Upper lobe of left lung (tissue), 4 donors: Measurements from ENCODE around the gene KLHL40.

ENCODE experiments used
- EP300 ChIP-seq, 4 donors: sonication (generic); formaldehyde crosslinking; IDR thresholded peaks; one replicate each; pipeline ENCODE4 v1.5.1; 2017; ENCODE audit warnings: antibody characterized with exemption in 4 of 4, control low read depth in 2 of 4
- POLR2AphosphoS5 ChIP-seq, 2 donors: sonication (generic); formaldehyde crosslinking; IDR thresholded peaks; one replicate each; pipeline ENCODE4 v1.5.1; 2017; ENCODE audit warnings: antibody characterized with exemption in 2 of 2
- TF ChIP-seq, protein P1 (sequence below), 6 experiments: fragments of 450-650 bp in 4 of 6; fragments of 200-600 bp in 2 of 6; sonication (generic) in 2 of 6; IDR thresholded peaks; one replicate each; pipeline ENCODE4 v1.5.1; 2016 to 2019; ENCODE audit warnings: antibody characterized with exemption in 6 of 6

DNA sequence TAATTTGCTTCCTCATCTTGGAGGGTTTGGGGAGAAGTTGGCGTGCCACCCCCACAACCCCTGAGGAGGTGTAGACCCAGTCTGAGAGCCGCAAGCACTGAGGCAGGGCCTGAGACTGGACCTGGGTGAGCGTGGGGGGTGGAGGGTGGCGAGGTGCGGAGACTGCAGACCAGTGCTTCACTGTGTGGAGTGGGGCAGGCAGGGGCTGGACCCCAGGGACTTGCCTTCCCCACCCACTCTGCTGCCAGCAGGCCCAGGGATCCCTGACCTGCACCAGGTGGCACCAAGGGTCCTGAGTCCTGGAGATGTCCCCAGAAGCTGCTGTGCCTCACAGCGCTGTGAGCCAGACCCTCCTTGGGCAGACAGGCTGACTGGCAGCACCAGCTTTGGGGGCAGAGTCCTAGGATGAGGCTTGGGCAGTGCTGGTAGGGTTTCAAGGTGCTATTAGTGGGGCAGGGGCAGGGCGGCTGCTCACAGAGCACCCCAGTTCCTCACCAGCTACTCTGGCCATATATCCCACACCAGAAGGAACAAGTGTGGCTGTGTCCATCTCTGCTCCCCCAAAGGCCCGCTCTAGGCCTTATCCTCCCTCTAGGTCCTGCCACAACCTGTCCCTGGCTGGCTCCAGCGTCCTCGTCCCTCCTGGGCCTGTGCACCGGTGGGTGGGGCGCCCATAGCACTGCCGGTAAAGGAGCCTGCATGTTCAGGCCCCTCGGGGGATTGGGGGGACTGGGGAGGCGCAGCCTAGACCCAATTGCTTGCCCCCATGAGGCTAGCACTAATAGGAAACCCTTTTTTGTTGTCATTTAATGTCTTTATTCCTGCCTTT lies 20.1 kb upstream of the KLHL40 start:
- TF ChIP-seq EP300 (IDR thresholded peaks at IDR 0.05), result no peak
- TF ChIP-seq, protein P1, sequence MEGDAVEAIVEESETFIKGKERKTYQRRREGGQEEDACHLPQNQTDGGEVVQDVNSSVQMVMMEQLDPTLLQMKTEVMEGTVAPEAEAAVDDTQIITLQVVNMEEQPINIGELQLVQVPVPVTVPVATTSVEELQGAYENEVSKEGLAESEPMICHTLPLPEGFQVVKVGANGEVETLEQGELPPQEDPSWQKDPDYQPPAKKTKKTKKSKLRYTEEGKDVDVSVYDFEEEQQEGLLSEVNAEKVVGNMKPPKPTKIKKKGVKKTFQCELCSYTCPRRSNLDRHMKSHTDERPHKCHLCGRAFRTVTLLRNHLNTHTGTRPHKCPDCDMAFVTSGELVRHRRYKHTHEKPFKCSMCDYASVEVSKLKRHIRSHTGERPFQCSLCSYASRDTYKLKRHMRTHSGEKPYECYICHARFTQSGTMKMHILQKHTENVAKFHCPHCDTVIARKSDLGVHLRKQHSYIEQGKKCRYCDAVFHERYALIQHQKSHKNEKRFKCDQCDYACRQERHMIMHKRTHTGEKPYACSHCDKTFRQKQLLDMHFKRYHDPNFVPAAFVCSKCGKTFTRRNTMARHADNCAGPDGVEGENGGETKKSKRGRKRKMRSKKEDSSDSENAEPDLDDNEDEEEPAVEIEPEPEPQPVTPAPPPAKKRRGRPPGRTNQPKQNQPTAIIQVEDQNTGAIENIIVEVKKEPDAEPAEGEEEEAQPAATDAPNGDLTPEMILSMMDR (IDR thresholded peaks at IDR 0.05), result no peak
- TF ChIP-seq POLR2AphosphoS5 (IDR thresholded peaks at IDR 0.05), result no peak
